Fibroblast of the aortic adventitia (primary cell): ENCODE data around the gene GPC1. TPM values are rescaled to one million over a fixed set of nuclear protein-coding genes. Genes with fewer than 3 reads are reported as not detected.

Experiments used
- DNase-seq: peaks from one replicate; pipeline ENCODE4 v3.0.0-alpha.2; 2010; ENCODE audit warnings: low read depth
- H3K4me3 ChIP-seq: 2 replicates; pipeline ENCODE4 v1.5.1; 2011; ENCODE audit warnings: low read depth, mild to moderate bottlenecking, control low read depth, low read length, moderate library complexity
- CTCF ChIP-seq: IDR thresholded peaks from 2 replicates; pipeline ENCODE4 v1.5.1; 2011; ENCODE audit warnings: mild to moderate bottlenecking, low read length, control low read depth, inconsistent platforms; ENCODE audit not compliant: insufficient read depth
- total RNA-seq: library from RNA; depleted of rRNA; stranded (reverse); fragments of >200 nt; gene quantifications from 2 replicates; pipeline ENCODE4 v1.2.3, GENCODE V29; 2012; ENCODE audit warnings: low replicate concordance

The GPC1 gene
- total RNA-seq, 1 donor: 44.7 TPM

GRCh38 chr2:240402566-240403272 is 32.7 kb upstream of the GPC1 start:
- no peak for TF ChIP-seq CTCF
- no peak for DNase-seq
- H3K4me3 ChIP-seq: no peak overlapping the region

DNA sequence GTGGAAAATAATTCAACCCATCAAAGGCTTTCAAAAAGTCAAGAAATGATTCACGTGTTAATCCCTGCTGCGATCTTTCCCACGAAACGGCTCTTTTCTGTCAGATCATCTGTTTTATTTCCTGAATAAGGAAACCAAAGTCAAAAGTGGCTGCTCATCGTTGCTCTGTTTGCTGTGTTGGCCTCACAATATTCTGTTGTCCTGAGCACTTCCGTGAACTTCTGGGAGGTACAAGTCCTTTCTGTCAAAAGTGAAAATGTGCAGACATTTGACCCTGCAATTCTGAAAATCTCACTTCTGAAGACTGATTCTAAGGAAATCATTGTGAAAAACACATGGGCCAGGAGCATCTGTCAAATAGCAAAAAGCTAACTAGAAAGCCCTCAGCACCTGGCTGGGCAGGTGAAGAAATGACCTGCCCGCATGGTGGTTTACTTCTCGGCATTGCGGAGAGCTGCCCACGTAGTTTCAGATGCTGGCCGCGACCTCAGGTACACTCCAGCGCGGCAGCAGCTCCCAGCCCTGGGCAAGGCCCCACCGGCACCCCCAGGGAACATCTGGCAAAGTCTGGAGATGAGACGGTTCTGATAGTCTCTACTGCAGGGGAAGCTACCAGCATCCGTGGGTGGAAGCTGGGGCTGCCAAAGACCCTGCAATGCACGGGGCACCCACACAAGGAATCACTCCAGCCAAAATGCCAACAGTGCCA is 31.9 kb upstream of the GPC1 start:
- no peak overlapping the region for H3K4me3 ChIP-seq
- DNase-seq: no peak
- no peak for TF ChIP-seq CTCF

DNA sequence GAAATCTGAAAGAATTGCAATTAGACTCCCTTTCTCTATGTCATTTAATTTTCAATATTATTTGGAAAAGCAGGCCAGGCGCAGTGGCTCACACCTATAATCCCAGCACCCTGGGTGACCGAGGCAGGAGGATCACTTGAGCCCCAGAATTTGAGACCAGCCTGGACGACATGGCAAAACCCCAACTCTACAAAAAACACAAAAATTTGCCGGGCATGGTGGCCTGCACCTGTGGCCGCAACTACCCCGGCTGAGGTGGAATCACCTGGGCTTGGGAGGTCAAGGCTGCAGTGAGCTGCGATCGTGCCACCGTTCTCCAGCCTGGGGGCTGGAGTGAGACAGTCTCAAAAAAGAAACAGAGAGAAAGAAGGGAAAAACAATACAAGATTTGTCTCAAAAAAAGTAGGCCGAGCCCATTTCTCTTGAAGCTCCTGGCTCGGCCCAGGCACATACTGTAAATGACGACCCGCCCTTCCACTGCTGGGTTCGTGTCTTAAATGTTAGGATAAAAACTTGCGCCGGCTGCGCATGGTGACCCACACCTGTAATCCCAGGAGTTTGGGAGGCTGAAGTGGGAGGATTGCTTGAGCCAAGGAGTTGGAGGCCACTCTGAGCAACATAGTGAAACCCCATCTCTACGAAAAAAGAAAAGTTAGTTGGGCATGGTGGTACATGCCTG is 31.1 kb upstream of the GPC1 start:
- H3K4me3 ChIP-seq: no peak overlapping the region
- no peak for TF ChIP-seq CTCF
- DNase-seq: no peak

GRCh38 chr2:240405133-240405532 is 30.3 kb upstream of the GPC1 start:
- H3K4me3 ChIP-seq: no peak overlapping the region
- DNase-seq: no peak
- TF ChIP-seq CTCF: no peak

- H3K4me3 ChIP-seq: no peak overlapping the region
- TF ChIP-seq CTCF: no peak
- no peak for DNase-seq
These were observed 29.7 kb upstream of the GPC1 start for GRCh38 chr2:240405684-240406313.

DNA sequence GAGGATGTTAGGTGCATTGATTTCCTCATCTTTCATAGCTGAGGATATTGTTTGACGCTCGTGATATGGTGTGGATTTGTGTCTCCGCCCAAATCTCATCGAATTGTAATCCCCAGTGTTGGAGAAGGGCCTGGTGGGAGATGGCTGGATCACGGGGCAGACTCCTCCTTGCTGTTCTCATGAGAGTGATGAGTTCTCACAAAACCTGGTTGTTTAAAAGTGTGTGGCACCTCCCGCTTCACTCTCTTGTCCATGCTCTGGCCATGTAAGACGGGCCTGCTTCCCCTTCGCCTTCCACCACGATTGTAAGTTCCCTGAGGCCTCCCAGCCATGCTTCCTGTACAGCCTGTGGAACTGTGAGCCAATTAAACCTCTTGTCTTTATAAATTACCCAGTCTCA is 28.4 kb upstream of the GPC1 start:
- TF ChIP-seq CTCF: no peak
- no peak overlapping the region for H3K4me3 ChIP-seq
- no peak for DNase-seq
